IPS DF 6.9 (cell line): ENCODE data around the gene CFAP100.

Experiments
- DNase-seq: peaks from one replicate; pipeline ENCODE4 v3.0.0-alpha.2; 2013; ENCODE audit warnings: low read depth, low spot score
- H3K27ac ChIP-seq: one replicate; pipeline ENCODE4 v1.5.1; 2013; ENCODE audit warnings: low read length, control low read depth
- H3K27me3 ChIP-seq: 2 replicates; pipeline ENCODE4 v1.6.1; 2013; ENCODE audit warnings: mild to moderate bottlenecking, low read length; ENCODE audit not compliant: control insufficient read depth, insufficient read depth
- H3K36me3 ChIP-seq: 2 replicates; pipeline ENCODE4 v1.6.1; 2013; ENCODE audit warnings: low read length; ENCODE audit not compliant: control insufficient read depth, insufficient read depth
- H3K4me1 ChIP-seq: 2 replicates; pipeline ENCODE4 v1.6.1; 2013; ENCODE audit warnings: low read length; ENCODE audit not compliant: control insufficient read depth, insufficient read depth
- H3K4me3 ChIP-seq: 2 replicates; pipeline ENCODE4 v1.5.1; 2013; ENCODE audit warnings: mild to moderate bottlenecking, low read length
- H3K9me3 ChIP-seq: 2 replicates; pipeline ENCODE4 v1.6.1; 2013; ENCODE audit warnings: low read length, inconsistent platforms; ENCODE audit not compliant: control insufficient read depth, insufficient read depth
- WGBS: extraction: QIAGEN DNeasy Blood & Tissue Kit; methylation state at CpG from one replicate; pipeline ENCODE4 v1.1.7; 2013; ENCODE audit warnings: mixed read lengths, missing lambda C conversion rate; ENCODE audit not compliant: insufficient read length, insufficient coverage; 5-methylcytosine and 5-hydroxymethylcytosine counted together

The CFAP100 gene

DNA sequence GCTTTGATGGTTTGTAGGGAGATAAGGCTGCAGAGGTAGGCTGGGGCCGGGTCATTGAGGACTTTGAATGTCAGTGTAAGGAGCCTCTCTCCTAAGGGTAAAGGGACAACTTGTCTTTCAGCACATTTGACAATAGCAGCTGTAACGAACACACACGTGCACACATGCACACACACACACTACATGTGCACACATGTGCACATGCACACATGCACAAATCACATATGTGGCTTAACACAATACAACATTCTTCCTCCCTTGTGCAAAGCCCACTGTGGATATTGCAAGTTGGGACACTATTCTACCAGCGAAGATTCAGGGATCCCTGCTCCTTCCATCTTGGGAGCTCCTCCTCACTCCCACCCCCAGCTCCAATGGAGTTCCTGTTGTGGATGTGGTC is 1.1 kb upstream of the CFAP100 start:
- Histone ChIP-seq H3K27ac (no peak overlapping the region), H3K9me3 (no peaks in the 10 kb centered on the region), H3K4me1 (peaks cover 4% of the 10 kb centered on the region), H3K4me3 (no peak overlapping the region), H3K36me3 (no peaks in the 10 kb centered on the region), H3K27me3 (peaks cover 13% of the 10 kb centered on the region; the same call in 1 of the 2 replicates)
- WGBS, result no CpG with 5 or more reads among the region's 4 CpGs
- DNase-seq, result no peak

DNA sequence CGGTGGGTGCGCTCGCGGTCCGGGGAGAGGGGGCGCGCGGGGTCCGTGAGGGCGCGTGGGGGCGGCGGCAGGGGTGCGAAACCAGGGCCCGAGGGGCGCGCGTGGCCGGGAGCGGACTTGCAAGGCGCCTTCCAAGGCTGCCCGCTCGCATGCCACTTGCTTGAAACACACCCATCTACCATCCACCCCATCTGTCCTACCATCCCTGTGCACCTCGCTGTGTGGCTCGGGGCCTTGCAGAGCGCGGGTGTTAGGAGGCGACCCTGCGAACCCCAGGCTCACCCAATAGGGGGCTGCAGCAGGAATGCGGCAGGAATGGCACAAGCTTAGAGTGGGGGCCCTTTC is 240 bp downstream of the CFAP100 start:
- no peaks in the 10 kb centered on the region for H3K9me3 ChIP-seq
- H3K4me3 ChIP-seq, result peak overlapping the region; percentile 20; the same call in 1 of the 2 replicates
- DNase-seq, result no peak
- H3K27ac ChIP-seq, result no peak overlapping the region
- no peaks in the 10 kb centered on the region for H3K36me3 ChIP-seq
- H3K4me1 ChIP-seq, result no peaks in the 10 kb centered on the region
- H3K27me3 ChIP-seq, result peaks cover 13% of the 10 kb centered on the region; the same call in 1 of the 2 replicates
- WGBS, result no CpG with 5 or more reads among the region's 30 CpGs

- no peak overlapping the region for H3K4me3 ChIP-seq
- DNase-seq, result no peak
- peaks cover 13% of the 10 kb centered on the region; the same call in 1 of the 2 replicates for H3K27me3 ChIP-seq
These were observed 1.3 kb downstream of the CFAP100 start for GRCh38 chr3:126395846-126396513.

DNA sequence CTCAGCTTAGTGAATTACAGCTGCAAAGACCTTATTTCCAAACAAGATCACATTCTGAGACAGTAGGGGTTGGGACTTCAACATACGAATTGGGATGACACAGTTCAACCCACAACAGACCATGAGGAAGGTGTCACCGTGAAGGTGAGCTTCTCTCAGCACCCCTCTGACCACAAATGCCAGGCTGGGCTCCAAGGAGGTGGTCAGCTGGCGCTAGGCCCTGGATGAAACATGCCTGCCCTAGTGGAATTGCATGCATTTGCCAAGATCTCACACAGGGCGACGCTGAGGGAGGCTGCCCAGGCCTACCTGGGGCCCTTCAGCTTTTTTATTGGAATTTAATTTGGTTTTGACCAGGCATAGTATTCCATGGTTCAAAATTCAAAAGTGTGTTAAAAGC is 1.8 kb downstream of the CFAP100 start:
- DNase-seq, result no peak
- Histone ChIP-seq H3K4me3 (no peak overlapping the region), H3K9me3 (no peaks in the 10 kb centered on the region), H3K27me3 (peaks cover 13% of the 10 kb centered on the region; the same call in 1 of the 2 replicates), H3K27ac (no peak overlapping the region), H3K36me3 (no peaks in the 10 kb centered on the region), H3K4me1 (no peaks in the 10 kb centered on the region)
- WGBS, result no CpG with 5 or more reads among the region's 5 CpGs

More at GRCh38 chr3:126395846-126396513, 1.3 kb downstream of the CFAP100 start:
- Histone ChIP-seq H3K36me3 (no peaks in the 10 kb centered on the region), H3K4me1 (no peaks in the 10 kb centered on the region), H3K27ac (no peak overlapping the region), H3K9me3 (no peaks in the 10 kb centered on the region)
- WGBS, result no CpG with 5 or more reads among the region's 6 CpGs

GRCh38 chr3:126397610-126398422 is 3.1 kb downstream of the CFAP100 start:
- H3K9me3 ChIP-seq, result no peaks in the 10 kb centered on the region
- peaks cover 13% of the 10 kb centered on the region; the same call in 1 of the 2 replicates for H3K27me3 ChIP-seq
- no CpG with 5 or more reads among the region's 13 CpGs for WGBS
- no peak for DNase-seq
- no peak overlapping the region for H3K27ac ChIP-seq
- H3K4me1 ChIP-seq, result no peaks in the 10 kb centered on the region
- H3K4me3 ChIP-seq, result no peak overlapping the region
- H3K36me3 ChIP-seq, result no peaks in the 10 kb centered on the region

DNA sequence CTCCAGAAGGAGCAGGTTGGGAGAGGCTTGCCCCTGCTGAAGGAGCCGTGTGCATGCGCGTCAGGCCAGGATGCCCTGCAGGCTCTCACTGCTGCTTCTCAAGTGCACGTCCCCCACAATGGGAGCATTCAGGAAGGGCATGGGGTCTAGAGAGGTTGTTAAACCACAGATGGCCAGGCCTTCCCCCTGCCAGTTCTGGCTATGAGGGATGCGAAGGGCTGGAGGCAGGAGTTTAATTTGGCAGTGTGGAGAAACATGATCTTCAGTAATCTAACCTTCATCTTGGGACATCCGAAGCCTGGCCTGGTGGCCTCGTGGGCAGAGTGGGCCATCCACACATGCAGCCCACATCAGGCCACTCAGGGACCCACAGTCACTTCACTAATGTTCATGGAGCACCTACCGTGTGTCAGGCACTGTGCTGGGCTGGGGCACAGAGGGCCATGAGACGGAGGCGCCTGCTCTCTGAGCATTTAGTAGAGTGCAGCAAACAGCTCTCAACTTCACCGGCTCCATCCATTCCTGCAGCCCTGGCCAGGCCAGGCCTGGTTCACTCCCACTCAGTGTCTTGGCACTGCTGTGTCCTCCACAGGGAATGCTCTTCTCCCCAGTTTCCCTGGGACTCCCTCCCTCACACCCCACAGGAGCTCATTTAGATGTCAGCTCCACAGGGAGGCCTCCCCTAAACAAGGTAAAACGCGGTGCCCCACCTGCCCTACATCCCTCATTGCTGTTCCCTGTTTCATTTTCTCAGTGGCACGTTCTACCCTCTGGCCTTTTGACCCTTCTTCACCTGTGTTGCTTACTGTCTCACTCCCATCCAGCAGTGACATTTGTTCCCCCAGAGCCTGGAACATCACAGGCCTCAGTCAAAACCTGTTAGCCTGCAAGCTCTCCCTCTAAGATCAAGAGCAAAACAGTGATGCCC is 4.0 kb downstream of the CFAP100 start:
- DNase-seq, result no peak
- H3K4me3 ChIP-seq, result no peak overlapping the region
- peaks cover 10% of the 10 kb centered on the region; the same call in 1 of the 2 replicates for H3K27me3 ChIP-seq
- H3K4me1 ChIP-seq, result no peaks in the 10 kb centered on the region
- WGBS, result no CpG with 5 or more reads among the region's 14 CpGs
- H3K9me3 ChIP-seq, result no peaks in the 10 kb centered on the region
- no peaks in the 10 kb centered on the region for H3K36me3 ChIP-seq
- no peak overlapping the region for H3K27ac ChIP-seq

- Histone ChIP-seq H3K36me3 (no peaks in the 10 kb centered on the region), H3K27me3 (peaks cover 4% of the 10 kb centered on the region; the same call in 1 of the 2 replicates), H3K4me3 (no peak overlapping the region), H3K4me1 (no peaks in the 10 kb centered on the region), H3K27ac (no peak overlapping the region), H3K9me3 (no peaks in the 10 kb centered on the region)
- DNase-seq, result no peak
- no CpG with 5 or more reads among the region's 1 CpG for WGBS
These were observed 4.6 kb downstream of the CFAP100 start for GRCh38 chr3:126399351-126399735.

GRCh38 chr3:126399756-126400155 is 5.0 kb downstream of the CFAP100 start:
- Histone ChIP-seq H3K27me3 (peaks cover 4% of the 10 kb centered on the region; the same call in 1 of the 2 replicates), H3K4me1 (no peaks in the 10 kb centered on the region), H3K9me3 (no peaks in the 10 kb centered on the region), H3K4me3 (no peak overlapping the region), H3K27ac (no peak overlapping the region), H3K36me3 (no peaks in the 10 kb centered on the region)
- no peak for DNase-seq
- no CpG with 5 or more reads among the region's 4 CpGs for WGBS

GRCh38 chr3:126401611-126402160 is 7.0 kb downstream of the CFAP100 start:
- H3K27me3 ChIP-seq, result no peaks in the 10 kb centered on the region

GRCh38 chr3:126402178-126402577 is 7.5 kb downstream of the CFAP100 start:
- no CpG with 5 or more reads among the region's 6 CpGs for WGBS
- no peaks in the 10 kb centered on the region for H3K36me3 ChIP-seq
- H3K4me1 ChIP-seq, result no peaks in the 10 kb centered on the region
- no peaks in the 10 kb centered on the region for H3K27me3 ChIP-seq
- no peak overlapping the region for H3K27ac ChIP-seq
- no peaks in the 10 kb centered on the region for H3K9me3 ChIP-seq
- H3K4me3 ChIP-seq, result no peak overlapping the region
- DNase-seq, result no peak

More at GRCh38 chr3:126401611-126402160, 7.0 kb downstream of the CFAP100 start:
- H3K36me3 ChIP-seq, result no peaks in the 10 kb centered on the region
- H3K27ac ChIP-seq, result no peak overlapping the region
- no peaks in the 10 kb centered on the region for H3K4me1 ChIP-seq
- H3K4me3 ChIP-seq, result no peak overlapping the region
- DNase-seq, result no peak
- no CpG with 5 or more reads among the region's 8 CpGs for WGBS
- no peaks in the 10 kb centered on the region for H3K9me3 ChIP-seq
